ENCODE measurements around the gene BCL7A.
"Not testable (repeated sequence)": the region's sequence is repeated elsewhere in the genome, so short reads cannot be mapped to it uniquely, and the experiment has no call there.

BCL7A gene

GRCh38 chr12:122051231-122051876, 29.7 kb downstream of the BCL7A start:
- DNase-seq (ENCODE audit: low read depth in 2 of 3, low spot score in 1 of 3), result no peak

GRCh38 chr12:122052285-122052684, 30.6 kb downstream of the BCL7A start:
- DNase-seq (ENCODE audit: low read depth in 2 of 3, low spot score in 1 of 3), result no peak

- no peak for DNase-seq (ENCODE audit: low read depth in 2 of 3, low spot score in 1 of 3)
Measured at GRCh38 chr12:122054842-122055520, 33.3 kb downstream of the BCL7A start.

- DNase-seq (ENCODE audit: low read depth in 2 of 3, low spot score in 1 of 3), result not testable (repeated sequence)
Measured at GRCh38 chr12:122056406-122056805, 34.7 kb downstream of the BCL7A start.

GRCh38 chr12:122057007-122057735, 35.5 kb downstream of the BCL7A start:
- no peak for DNase-seq (ENCODE audit: low read depth in 2 of 3, low spot score in 1 of 3)

- DNase-seq (ENCODE audit: low read depth in 2 of 3, low spot score in 1 of 3), result no peak
Measured at GRCh38 chr12:122057769-122058168, 36.1 kb downstream of the BCL7A start.

GRCh38 chr12:122058549-122059149, 37.0 kb downstream of the BCL7A start:
- no peak for DNase-seq (ENCODE audit: low read depth in 2 of 3, low spot score in 1 of 3)

- DNase-seq (ENCODE audit: low read depth in 2 of 3, low spot score in 1 of 3), result no peak
Measured at GRCh38 chr12:122059203-122059960, 37.7 kb downstream of the BCL7A start.

GRCh38 chr12:122060081-122060501, 38.4 kb downstream of the BCL7A start:
- DNase-seq (ENCODE audit: low read depth in 2 of 3, low spot score in 1 of 3), result no peak

GRCh38 chr12:122061253-122061652, 39.6 kb downstream of the BCL7A start:
- DNase-seq (ENCODE audit: low read depth in 2 of 3, low spot score in 1 of 3), result no peak

- no peak for DNase-seq (ENCODE audit: low read depth in 2 of 3, low spot score in 1 of 3)
Measured at GRCh38 chr12:122062832-122063693, 41.4 kb downstream of the BCL7A start.

- DNase-seq (ENCODE audit: low read depth in 2 of 3, low spot score in 1 of 3), result no peak
Measured at GRCh38 chr12:122063694-122064024, 42.0 kb downstream of the BCL7A start.

- DNase-seq (ENCODE audit: low read depth in 2 of 3, low spot score in 1 of 3), result peak in 1 of 3 donors; percentile 31
Measured at GRCh38 chr12:122064025-122064777, 42.5 kb downstream of the BCL7A start.

- no peak for DNase-seq (ENCODE audit: low read depth in 2 of 3, low spot score in 1 of 3)
Measured at GRCh38 chr12:122064780-122065588, 43.3 kb downstream of the BCL7A start.

- no peak for DNase-seq (ENCODE audit: low read depth in 2 of 3, low spot score in 1 of 3)
Measured at GRCh38 chr12:122067548-122067947, 45.9 kb downstream of the BCL7A start.

GRCh38 chr12:122067966-122068365, 46.3 kb downstream of the BCL7A start:
- no peak for DNase-seq (ENCODE audit: low read depth in 2 of 3, low spot score in 1 of 3)

- no peak for DNase-seq (ENCODE audit: low read depth in 2 of 3, low spot score in 1 of 3)
Measured at GRCh38 chr12:122072031-122072970, 50.6 kb downstream of the BCL7A start.

GRCh38 chr12:122073815-122074214, 52.1 kb downstream of the BCL7A start:
- no peak for DNase-seq (ENCODE audit: low read depth in 2 of 3, low spot score in 1 of 3)

All from stimulated activated CD4-positive, alpha-beta T cell treated with anti-CD3 and anti-CD28 coated beads, Interleukin-12 subunit alpha, Interleukin-12 subunit beta, amount 100 ng/mL, for 48 hours (primary cell).